Parathyroid adenoma (tissue), 2 donors: ENCODE data around the gene BIRC6.
"Not testable (repeated sequence)": the region's sequence is repeated elsewhere in the genome, so short reads cannot be mapped to it uniquely, and the experiment has no call there.

Source experiments
- H2AFZ ChIP-seq: fragments of 300-600 bp; sonication (generic); one replicate; pipeline ENCODE4 v1.7.0; 2017; ENCODE audit warnings: antibody characterized with exemption, mild to moderate bottlenecking
- H3K27ac ChIP-seq: fragments of 300-600 bp; sonication (generic); one replicate; pipeline ENCODE4 v1.7.0; 2017
- H3K27me3 ChIP-seq: fragments of 300-600 bp; sonication (generic); one replicate; pipeline ENCODE4 v1.7.0; 2017; ENCODE audit warnings: low read length; ENCODE audit not compliant: control insufficient read depth, insufficient read depth
- H3K36me3 ChIP-seq: fragments of 300-600 bp; sonication (generic); one replicate; pipeline ENCODE4 v1.7.0; 2017; ENCODE audit warnings: low read length; ENCODE audit not compliant: control insufficient read depth, insufficient read depth
- H3K4me1 ChIP-seq: fragments of 300-600 bp; sonication (generic); one replicate; pipeline ENCODE4 v1.7.0; 2017; ENCODE audit warnings: control low read depth
- H3K4me2 ChIP-seq: fragments of 300-600 bp; sonication (generic); one replicate; pipeline ENCODE4 v1.7.0; 2017; ENCODE audit warnings: low read length
- H3K4me3 ChIP-seq: fragments of 300-600 bp; sonication (generic); one replicate; pipeline ENCODE4 v1.7.0; 2017; ENCODE audit warnings: low read depth, low read length
- H3K79me2 ChIP-seq: fragments of 300-600 bp; sonication (generic); one replicate; pipeline ENCODE4 v1.7.0; 2017; ENCODE audit warnings: control low read depth
- H3K9ac ChIP-seq: fragments of 300-600 bp; sonication (generic); one replicate; pipeline ENCODE4 v1.7.0; 2017; ENCODE audit warnings: mild to moderate bottlenecking
- H3K9me3 ChIP-seq: fragments of 300-600 bp; sonication (generic); one replicate; pipeline ENCODE4 v1.7.0; 2017; ENCODE audit warnings: low read length; ENCODE audit not compliant: control insufficient read depth
- CTCF ChIP-seq: fragments of 300-600 bp; sonication (generic); IDR thresholded peaks from one replicate; pipeline ENCODE4 v1.7.0; 2017; ENCODE audit warnings: antibody characterized with exemption, mild to moderate bottlenecking
- donor health status: primary hyperparathyroidism.

The BIRC6 gene

DNA sequence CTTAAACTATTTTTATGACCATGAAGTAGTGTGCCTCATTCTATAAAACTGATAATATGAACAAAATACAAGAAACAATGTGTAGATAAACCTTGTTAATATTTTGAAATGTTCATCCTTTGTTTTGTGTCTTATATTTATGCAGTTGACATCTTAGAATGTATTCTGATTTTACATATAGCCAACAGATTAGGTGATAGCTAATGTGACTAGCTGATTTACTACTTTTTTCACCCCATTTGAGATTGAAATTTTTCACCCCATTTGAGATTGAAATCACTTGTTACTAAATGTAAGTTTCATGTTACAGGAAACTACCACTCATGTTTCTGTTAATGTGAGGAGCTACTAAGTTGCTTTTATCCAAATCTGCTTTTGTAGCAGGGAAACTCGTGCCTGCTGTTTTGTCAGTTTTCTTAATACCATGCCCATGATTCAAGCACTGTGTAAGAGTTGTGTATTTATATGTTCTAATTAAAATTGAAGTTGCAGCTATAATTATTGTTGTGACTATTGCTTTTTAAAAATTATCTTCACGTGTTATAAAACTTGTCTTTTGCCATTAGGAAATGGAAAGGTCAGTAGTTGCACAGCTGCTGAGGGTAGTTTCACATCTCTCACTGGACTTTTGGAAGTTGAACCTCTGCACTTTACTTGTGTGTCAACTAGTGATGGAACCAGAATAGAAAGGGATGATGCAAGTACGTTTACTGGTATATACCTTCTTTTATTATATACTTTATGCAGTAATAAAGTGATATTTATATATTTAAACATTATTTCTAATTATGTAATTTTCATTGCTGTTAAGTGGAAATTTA lies 96.6 kb downstream of the BIRC6 start:
- Histone ChIP-seq H3K4me3 (no peak overlapping the region), H3K4me1 (no peaks in the 10 kb centered on the region), H3K27ac (no peak overlapping the region), H2AFZ (no peak overlapping the region), H3K27me3 (no peaks in the 10 kb centered on the region), H3K36me3 (no peaks in the 10 kb centered on the region), H3K79me2 (no peaks in the 10 kb centered on the region), H3K4me2 (no peak overlapping the region), H3K9ac (no peak overlapping the region), H3K9me3 (no peaks in the 10 kb centered on the region)
- no peak for TF ChIP-seq CTCF

DNA sequence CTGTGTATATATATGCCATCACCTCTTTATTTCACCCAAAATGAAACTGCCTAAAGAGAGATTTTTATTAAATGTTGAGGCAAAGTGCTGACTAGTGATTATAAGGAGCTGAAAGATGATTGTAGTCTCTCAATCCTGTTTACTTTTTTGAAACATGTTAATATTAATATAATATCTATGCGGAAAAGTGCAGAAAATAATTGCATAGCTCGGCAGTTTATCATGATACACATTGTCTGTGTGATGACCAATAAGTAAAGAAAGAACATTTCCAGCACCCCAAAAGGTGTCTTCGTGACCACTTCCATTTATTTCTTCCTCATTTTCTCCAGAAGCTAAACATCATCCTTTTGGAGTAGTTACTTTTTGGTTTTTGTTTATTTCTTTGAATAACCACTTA lies 99.0 kb downstream of the BIRC6 start:
- no peak overlapping the region for H3K9ac ChIP-seq
- no peak overlapping the region for H3K4me2 ChIP-seq
- H3K4me1 ChIP-seq: no peaks in the 10 kb centered on the region
- no peak overlapping the region for H3K4me3 ChIP-seq
- H2AFZ ChIP-seq: no peak overlapping the region
- no peaks in the 10 kb centered on the region for H3K9me3 ChIP-seq
- H3K79me2 ChIP-seq: peaks cover 7% of the 10 kb centered on the region
- H3K27ac ChIP-seq: no peak overlapping the region
- H3K36me3 ChIP-seq: no peaks in the 10 kb centered on the region
- H3K27me3 ChIP-seq: no peaks in the 10 kb centered on the region
- TF ChIP-seq CTCF: no peak

DNA sequence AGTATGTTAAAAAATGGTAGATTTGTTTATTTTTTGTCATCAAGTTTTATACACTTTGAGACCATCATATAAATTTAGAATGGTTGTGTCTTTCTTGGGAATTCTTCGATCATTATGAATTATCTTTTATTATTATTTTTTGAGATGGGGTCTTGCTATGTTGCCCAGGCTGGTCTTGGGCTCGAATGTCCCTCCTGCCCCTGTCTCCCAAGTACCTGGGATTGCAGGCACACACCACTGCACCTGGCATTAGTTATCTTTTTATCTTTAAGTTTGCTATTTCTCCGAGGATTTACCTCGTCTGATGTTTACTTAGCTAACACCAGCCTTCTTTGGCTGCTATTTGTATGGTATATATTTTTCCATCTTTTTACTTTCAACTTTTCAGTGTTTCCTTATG lies 100.0 kb downstream of the BIRC6 start:
- Histone ChIP-seq H2AFZ (no peak overlapping the region), H3K27me3 (no peaks in the 10 kb centered on the region), H3K36me3 (no peaks in the 10 kb centered on the region), H3K4me3 (no peak overlapping the region), H3K9ac (no peak overlapping the region), H3K27ac (no peak overlapping the region), H3K4me1 (no peaks in the 10 kb centered on the region), H3K4me2 (no peak overlapping the region), H3K9me3 (no peaks in the 10 kb centered on the region), H3K79me2 (peaks cover 7% of the 10 kb centered on the region)
- TF ChIP-seq CTCF: no peak

DNA sequence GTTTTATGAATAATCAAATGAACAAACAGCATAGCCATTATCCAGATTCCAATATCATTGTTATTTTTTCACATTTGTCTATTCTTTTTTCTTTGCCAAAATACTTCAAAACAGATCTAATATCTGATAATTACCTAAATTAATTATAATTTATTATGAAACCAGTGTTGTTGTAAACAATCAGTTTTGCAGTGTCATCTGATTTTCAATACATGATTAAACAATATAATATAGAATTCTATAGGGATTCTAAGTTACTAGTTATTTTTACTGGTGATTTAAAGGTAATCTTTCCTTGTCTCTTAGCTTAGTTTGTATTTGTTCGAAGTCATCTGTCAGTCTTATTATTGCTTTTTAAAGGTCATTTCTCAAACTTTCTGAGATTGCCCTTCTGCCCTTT lies 101.0 kb downstream of the BIRC6 start:
- H3K79me2 ChIP-seq: peaks cover 7% of the 10 kb centered on the region
- H3K36me3 ChIP-seq: no peaks in the 10 kb centered on the region
- H3K27me3 ChIP-seq: no peaks in the 10 kb centered on the region
- no peak overlapping the region for H3K4me2 ChIP-seq
- H3K4me1 ChIP-seq: no peaks in the 10 kb centered on the region
- no peaks in the 10 kb centered on the region for H3K9me3 ChIP-seq
- no peak overlapping the region for H2AFZ ChIP-seq
- H3K4me3 ChIP-seq: no peak overlapping the region
- H3K27ac ChIP-seq: no peak overlapping the region
- H3K9ac ChIP-seq: no peak overlapping the region
- no peak for TF ChIP-seq CTCF

GRCh38 chr2:32460861-32461260 lies 104.0 kb downstream of the BIRC6 start:
- not testable (repeated sequence) for H3K79me2 ChIP-seq, H3K4me2 ChIP-seq, H3K36me3 ChIP-seq, H3K4me3 ChIP-seq, H2AFZ ChIP-seq, H3K9ac ChIP-seq, H3K4me1 ChIP-seq, H3K9me3 ChIP-seq, H3K27me3 ChIP-seq, H3K27ac ChIP-seq
